ENCODE data around the gene IFITM10.
"Not testable (repeated sequence)": the region's sequence is repeated elsewhere in the genome, so short reads cannot be mapped to it uniquely, and the experiment has no call there.

IFITM10 gene

DNA sequence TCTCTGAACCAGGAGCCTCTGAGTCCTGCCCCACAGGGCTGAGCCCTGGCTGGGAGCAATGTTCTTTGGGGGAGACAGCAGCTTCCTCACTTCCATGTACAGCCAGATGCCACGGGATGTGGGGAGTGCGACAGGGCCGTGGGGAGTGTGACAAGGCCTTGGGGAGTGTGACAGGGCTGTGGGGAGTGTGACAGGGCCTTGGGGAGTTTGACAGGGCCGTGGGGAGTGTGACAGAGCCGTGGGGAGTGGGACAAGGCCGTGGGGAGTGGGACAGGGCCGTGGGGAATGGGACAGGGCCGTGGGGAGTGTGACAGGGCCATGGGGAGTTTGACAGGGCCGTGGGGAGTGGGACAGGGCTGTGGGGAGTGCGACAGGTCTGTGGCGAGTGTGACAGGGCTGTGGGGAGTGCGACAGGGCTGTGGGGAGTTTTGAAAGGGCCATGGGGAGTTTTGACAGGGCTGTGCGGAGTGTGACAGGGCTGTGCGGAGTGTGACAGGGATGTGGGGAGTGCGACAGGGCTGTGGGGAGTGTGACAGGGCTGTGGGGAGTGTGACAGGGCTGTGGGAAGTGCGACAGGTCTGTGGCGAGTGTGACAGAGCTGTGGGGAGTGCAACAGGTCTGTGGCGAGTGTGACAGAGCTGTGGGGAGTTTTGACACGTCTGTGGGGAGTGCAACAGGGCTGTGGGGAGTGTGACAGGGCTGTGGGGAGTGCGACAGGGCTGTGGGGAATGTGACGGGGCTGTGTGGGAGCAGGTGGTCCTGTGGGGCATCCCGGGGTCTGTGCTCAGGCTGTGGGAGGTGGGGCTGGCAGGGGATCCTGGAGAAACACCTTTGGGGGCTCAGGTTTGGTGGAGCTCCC, 60.0 kb downstream of the IFITM10 start:
- no peaks in the 10 kb centered on the region for H3K9me3 Mint-ChIP-seq
- H3K27me3 Mint-ChIP-seq: peaks cover 11% of the 10 kb centered on the region
- H3K4me1 Mint-ChIP-seq: peaks cover 7% of the 10 kb centered on the region
- H3K4me3 Mint-ChIP-seq: no peak overlapping the region
- H3K36me3 Mint-ChIP-seq: no peaks in the 10 kb centered on the region
- H3K27ac Mint-ChIP-seq: no peak overlapping the region

DNA sequence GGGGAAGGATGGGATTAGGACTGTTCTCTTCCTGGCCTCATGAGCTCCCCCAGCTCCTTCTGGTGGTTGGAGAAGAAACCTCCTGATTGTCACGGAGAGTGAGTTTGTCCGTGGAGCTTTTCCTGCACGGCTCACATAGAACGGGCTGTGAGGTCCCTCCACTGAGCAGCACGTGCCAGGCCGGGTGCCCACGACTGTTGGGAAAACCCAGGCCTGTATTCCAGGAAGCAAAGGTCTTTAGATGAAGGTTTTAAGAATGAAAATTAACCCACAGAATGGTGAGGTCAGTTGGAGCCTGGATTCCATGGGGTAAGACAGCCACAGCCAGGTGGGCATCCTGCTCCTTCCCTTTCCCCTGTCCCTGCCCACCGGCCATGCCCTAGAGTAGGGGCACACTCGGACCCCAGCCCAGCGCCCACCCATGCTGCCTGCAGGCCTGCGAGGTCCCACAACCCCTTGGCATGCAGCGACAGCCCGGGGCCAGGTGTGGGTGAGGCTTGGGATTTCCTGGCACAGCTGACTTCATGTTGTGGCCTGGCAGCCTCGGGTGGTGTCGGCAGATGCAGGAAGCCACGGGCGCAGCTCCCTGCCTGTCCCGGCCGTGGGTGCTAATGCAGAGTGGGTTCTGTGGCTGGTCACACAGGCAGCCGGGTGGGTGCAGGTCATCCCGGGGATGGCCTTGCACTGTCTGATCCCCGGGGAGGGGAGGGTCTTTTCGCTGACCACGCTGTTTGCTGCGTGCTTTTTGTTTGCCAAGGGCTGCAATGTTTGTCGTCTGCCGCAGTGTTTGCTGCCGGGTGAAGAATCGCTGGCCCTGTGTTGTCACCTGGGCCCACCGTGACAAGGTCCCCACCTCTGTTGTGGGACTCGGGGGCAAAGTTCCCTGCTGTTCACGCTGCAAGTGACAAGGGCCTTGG, 60.9 kb downstream of the IFITM10 start:
- not testable (repeated sequence) for H3K27ac Mint-ChIP-seq, H3K4me1 Mint-ChIP-seq, H3K36me3 Mint-ChIP-seq, H3K4me3 Mint-ChIP-seq, H3K9me3 Mint-ChIP-seq
- H3K27me3 Mint-ChIP-seq: peaks cover 11% of the 10 kb centered on the region

DNA sequence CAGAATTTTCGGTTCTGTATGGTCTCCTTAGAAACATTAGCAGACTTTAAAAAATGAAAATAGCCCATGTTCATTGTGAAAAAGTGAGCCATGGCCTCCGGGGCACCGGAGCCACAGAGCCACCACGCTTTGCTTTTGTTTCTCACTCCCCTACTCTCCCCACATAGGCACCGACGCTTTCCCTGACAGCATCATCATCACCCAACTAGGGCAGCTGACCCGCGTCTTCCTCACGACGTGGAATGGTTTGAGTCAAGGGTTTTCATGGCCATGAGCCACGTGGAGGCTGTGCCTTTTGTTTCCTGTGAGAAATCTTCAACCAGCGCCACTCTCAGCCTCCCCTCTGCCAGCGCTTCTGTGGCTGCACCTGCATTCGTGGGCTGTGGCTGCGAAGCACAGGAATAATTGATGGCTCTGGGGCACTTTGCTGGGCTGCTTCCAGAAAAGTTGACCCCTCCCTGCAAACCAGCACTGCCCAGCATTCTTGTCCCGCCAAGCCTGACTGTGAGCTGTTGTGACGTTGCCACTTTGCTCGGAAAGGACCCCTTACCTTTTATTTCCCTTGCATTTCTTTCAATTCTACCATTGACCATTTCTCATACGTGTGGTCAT, 62.0 kb downstream of the IFITM10 start:
- not testable (repeated sequence) for H3K9me3 Mint-ChIP-seq, H3K4me1 Mint-ChIP-seq, H3K27me3 Mint-ChIP-seq, H3K36me3 Mint-ChIP-seq, H3K4me3 Mint-ChIP-seq, H3K27ac Mint-ChIP-seq

DNA sequence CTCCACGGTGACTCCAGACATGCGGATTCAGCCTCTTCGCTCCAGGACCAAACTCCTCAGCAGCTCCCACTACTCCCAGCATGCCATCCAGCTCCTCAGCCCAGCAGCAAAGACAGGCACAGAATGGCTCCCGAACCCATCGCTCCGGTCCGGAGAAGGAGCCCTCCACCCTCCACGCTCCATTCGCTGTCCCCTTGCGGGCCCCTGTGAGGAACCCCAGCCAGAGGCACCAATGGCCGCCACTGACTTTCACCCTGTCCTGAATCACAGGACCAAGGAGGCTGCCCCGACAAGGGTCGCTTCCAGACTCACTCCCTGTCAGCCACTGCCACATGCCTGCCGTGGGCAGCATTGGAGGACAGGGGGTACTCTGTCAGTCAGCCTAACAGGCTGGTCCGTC, 64.2 kb downstream of the IFITM10 start:
- H3K4me1 Mint-ChIP-seq, H3K4me3 Mint-ChIP-seq, H3K27ac Mint-ChIP-seq, H3K36me3 Mint-ChIP-seq, H3K9me3 Mint-ChIP-seq, H3K27me3 Mint-ChIP-seq: not testable (repeated sequence)

DNA sequence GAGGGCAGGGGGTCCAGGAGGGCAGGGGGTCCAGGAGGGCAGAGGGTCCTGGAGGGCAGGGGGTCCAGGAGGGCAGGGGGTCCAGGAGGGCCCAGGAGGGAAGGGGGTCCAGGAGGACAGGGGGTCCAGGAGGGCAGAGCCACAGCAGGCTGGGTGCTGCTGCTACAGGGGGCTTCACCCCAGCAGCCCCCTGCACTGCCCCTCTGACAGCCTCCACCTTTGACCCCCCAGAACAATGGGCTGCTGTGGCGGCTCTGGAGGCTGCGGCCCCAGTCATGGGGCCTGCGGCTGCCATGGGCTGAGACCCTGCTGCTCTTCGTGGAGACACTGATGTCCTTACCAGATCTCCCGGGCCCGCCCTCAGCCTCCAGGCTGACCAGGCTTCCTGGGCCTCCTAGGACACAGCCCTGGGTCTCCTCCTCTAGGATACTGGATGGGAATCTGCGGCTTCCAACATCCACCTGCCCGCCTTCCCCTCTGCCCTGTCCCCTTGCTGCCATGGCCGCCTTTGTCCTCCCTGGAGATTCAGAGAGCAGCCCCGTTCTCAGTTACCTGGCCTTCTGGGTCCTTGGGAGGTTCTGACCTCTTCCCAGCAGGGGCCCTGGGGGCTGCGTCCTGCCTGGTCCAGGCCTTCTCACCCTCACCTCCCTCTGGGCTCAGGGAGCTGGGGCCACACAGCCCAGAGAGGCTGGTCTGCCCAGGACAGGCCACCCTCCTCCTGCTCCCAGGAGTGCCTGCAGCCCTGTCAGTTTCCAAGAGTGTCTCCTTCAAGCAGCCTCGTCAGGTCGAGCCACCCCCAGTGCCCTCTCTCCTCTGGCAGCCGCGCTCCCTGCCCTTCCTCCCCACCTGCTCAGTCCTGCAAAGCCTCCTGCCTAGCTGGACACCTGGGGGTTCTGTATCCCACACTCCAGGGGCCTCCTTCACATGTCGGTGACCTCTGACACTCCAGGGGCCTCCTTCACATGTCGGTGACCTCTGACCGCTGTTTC, 65.2 kb downstream of the IFITM10 start:
- H3K4me3 Mint-ChIP-seq: not testable (repeated sequence)

DNA sequence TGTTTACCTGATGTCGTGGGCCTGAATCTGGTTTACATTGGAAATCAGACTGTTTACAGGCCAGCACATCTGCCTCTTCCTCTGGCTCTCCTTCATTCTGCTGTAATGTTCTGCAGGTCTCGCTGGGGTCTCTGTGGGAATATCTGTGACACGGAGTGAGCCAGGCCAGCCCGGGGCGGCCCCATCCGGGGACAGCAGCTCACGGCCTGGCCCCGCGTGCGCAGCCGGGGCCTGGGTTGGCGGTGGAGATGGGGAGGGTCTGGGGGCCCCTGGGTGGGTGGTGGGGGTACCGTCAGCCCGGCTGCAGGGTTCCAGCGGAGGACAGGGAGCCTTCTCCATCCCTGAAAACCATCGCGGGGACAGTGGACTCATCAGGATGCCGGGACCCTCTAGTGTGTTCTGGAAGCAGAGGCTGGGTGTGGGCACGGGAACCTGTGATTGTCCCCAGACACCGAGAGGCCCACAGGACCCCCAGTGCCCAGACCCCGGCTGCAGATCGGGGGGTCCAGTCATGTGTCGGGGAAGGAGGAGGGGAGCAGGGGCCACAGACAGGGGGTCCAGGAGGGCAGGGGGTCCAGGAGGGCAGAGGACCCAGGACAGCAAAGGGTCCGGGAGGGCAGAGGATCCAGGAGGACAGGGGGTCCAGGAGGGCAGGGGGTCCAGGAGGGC, 66.4 kb downstream of the IFITM10 start:
- H3K4me1 Mint-ChIP-seq, H3K4me3 Mint-ChIP-seq, H3K36me3 Mint-ChIP-seq, H3K27ac Mint-ChIP-seq, H3K27me3 Mint-ChIP-seq, H3K9me3 Mint-ChIP-seq: not testable (repeated sequence)

More for the DNA sequence above, 65.2 kb downstream of the IFITM10 start:
- H3K9me3 Mint-ChIP-seq, H3K27ac Mint-ChIP-seq, H3K4me1 Mint-ChIP-seq, H3K27me3 Mint-ChIP-seq, H3K36me3 Mint-ChIP-seq: not testable (repeated sequence)

DNA sequence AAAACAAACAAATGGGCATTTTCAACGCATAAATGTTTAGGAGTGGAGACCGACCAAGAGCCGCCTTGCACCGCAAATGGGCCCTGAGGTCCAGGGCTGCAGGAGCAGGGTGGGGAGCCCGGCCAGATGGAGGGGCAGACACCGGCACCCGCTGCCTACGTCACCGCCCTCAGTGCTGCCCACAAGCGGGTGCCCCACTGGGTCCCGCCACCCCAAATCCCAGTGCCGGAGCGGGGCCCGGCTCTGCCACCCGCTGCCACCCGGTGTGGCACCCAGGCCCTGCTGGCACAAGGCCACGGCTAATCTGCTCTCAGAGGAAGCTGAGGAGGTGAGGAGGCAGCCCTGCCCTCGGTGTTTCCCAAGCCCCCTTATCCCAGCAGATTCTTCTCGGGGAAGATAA, 67.2 kb downstream of the IFITM10 start:
- H3K9me3 Mint-ChIP-seq: not testable (repeated sequence)

More for the DNA sequence above, 67.2 kb downstream of the IFITM10 start:
- H3K4me1 Mint-ChIP-seq, H3K27me3 Mint-ChIP-seq, H3K27ac Mint-ChIP-seq, H3K4me3 Mint-ChIP-seq, H3K36me3 Mint-ChIP-seq: not testable (repeated sequence)

All from activated naive CD4-positive, alpha-beta T cell treated with anti-CD3 and anti-CD28 coated beads, Interleukin-2, amount 50 U/mL, for 24 hours (primary cell).